Stimulated activated CD8-positive, alpha-beta memory T cell treated with anti-CD3 and anti-CD28 coated beads, Interleukin-15, amount 100 ng/mL, for 24 hours (primary cell): ENCODE measurements around the gene DTHD1.

Source experiments
- DNase-seq: peaks from one replicate; pipeline ENCODE4 v3.0.0-alpha.2; 2020; ENCODE audit warnings: low read depth

The DTHD1 gene

DNA sequence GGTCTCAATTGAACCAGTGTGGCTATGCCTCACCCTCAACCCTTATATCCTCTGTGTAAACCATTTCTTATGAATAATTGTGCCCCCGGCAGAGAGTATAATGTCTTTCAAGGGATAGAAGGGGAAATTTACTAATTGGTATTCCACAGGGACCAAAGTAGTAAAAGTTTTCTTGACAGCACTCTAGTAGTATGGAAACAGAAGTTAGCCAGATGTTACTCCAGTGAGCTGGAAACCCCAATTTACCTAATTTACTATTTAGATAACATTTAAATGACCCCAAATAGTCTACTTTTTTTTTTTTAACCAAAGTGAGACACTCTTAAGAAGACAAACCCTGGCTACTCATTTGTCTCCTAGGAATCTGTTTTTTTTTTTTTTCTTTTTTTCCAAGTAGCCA is 32.3 kb downstream of the DTHD1 start:
- DNase-seq, result no peak

DNA sequence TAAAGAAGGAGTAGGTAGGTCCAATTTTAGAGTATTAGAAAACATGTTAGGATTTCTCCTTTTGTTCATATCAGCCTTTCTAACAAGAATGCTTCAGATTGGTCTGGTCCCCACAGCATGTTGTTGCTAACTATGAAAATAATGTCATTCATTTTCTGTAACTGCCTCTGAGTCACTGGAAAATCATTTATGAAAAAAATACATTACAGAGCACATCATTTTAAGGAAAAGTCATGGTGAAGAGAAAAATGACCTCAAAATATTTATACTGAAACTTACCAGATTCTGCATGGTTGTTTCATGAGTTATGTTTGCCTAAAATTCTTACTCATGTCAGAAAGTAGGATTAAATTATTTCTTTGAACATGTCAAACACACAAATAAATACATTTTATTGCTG is 35.2 kb downstream of the DTHD1 start:
- DNase-seq, result no peak

DNA sequence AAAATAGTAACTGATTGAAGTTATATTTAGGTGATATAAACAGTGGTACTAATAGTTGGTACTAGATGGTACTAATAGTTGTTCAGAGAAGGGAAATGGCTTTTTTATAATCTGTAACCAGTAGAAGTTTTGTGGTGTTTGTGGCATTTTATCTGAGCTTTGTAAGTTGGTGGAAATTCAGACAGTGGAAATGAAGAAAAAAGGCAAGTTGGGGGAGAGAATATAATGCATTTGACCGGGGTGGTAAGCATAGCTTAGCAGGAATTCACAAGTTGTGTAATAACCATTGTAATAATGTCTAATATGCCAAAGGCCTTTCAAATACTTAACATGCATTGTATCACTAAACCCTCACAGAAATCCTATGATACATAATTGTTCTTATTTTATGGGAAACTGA is 36.3 kb downstream of the DTHD1 start:
- no peak for DNase-seq

DNA sequence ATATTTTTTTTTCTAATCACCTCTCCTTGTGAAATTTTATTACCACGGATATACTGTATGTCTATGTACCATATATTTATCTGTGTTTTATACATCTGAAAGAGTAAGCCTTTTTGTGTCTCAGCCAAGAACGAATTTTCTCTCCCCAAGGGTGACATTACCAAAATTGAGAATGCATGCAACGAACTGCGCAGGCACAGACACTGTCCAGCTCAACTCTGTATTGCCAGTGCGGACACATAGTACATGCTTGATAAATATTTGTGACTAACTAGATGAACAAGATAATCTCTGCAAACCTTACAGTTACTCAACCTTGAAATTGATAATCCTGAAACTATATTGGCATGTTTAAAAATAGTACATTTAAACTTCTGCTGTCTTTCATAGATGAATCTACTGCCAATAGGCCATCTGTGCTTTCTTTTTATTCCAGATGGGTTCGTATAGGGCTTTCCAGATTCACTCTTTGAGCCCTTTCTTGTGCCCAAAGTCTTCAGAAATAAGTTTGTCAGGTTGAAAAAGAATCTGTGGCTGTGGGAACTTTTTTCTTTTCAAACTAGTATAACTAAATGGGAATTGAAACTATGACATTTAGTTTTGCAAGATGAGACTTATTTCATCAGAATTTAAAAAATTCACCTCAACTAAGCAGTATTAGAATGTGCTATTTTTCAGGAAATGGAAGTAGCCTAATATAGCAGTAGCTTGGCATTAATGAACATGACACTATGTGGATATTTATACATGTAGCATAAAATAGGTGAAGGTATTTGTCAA is 38.9 kb downstream of the DTHD1 start:
- no peak for DNase-seq

DNA sequence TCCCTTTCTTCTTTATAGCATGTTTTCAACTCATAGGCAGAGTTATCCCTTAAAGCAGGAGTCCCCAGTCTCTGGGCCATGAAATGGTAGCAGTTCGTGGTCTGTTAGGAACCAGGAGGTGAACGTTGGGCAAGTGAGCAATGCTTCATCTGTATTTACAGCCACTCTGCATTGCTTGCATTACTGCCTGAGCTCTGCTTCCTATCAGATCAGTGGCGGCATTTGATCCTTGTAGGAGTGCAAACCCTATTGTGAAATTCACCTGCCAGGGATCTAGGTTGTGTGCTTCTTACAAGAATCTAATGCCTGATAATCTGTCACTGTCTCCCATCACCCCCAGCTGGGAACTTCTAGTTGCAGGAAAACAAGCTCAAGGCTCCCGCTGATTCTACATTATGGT is 39.8 kb downstream of the DTHD1 start:
- no peak for DNase-seq

DNA sequence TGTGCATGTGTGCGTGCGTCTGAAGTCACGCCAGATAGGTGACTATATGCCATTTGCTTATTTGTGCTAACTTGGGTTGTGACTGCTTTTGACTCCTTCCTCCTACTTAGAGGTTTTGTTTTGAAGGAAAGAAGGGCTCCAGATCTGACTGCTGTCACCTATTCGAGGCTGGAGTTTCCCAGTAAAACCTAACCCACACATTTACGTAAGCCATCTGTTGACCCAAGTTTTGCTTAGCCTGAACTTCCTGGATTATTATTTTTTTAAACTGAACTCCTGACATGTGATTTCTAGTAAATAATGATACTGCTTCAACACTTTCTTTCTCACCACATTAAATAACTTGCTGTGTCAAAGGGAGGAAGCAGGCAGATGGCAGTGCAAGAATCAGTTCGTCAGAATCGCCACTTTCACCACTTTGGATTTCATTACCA is 41.5 kb downstream of the DTHD1 start:
- DNase-seq, result no peak

DNA sequence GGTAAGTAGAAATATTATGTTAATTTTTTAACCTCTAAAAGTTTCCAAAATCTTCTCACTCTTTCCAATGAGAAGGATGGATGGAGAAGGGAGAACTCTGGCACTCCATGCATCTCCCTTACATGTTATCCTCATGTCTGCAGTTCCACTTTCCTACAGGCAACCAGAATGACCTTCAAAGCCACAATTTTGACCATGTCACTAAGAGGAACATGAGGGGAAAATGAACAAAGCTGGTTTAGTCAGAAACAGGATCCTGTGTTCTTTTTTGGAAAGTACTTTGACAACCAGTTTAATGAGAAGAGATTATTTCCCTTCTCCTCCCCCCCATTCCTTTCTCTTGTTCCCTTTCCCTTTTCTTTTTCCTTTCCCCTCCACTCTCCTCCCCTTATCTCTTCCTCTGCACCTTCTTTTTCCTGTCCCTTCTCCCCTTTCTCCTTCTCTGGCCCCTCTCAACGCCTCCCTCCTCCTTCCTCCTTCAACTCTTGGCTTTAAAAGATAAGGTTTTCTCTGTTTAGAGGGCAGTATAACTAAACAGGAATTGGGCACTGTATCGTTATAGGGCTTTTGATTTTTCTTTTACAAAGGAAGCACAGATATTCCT is 42.5 kb downstream of the DTHD1 start:
- DNase-seq, result no peak

DNA sequence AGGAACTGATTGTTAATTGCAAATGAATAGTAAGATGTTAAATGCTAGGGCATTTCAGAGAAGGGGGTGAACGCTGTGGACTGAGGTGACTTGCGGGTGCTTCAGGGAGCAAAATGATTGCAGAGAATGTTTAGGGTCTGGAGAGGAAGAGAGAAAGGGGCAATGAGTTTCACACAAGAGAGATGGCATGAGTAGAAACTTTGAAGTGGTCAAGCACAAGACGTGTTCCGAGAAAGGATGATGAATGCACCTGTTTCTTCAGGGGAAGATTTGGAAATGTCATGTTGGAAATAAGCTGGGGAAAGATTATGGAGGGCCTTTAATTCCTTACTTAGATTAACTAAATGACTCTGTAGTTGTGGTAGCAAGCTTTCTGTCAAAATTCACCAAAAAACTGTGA is 43.4 kb downstream of the DTHD1 start:
- DNase-seq, result no peak

DNA sequence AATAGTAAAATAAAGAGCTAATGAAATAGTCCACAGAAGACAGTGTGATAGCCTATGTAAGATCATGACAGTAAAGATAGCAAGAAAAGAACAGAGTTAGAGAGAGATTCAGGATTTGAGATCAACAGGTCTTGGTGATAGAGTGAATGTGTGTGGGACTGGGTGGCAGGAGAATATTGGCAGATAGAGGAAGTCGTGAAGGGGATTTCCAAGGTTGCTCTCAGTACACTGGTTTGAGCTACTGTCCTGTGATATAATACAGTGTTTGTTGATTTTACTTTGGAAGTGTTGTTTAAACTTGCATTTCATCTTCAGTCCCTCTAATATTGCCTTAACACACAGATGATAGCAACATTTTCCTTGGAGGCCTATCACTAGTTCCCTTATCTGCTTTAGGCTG is 44.1 kb downstream of the DTHD1 start:
- no peak for DNase-seq

DNA sequence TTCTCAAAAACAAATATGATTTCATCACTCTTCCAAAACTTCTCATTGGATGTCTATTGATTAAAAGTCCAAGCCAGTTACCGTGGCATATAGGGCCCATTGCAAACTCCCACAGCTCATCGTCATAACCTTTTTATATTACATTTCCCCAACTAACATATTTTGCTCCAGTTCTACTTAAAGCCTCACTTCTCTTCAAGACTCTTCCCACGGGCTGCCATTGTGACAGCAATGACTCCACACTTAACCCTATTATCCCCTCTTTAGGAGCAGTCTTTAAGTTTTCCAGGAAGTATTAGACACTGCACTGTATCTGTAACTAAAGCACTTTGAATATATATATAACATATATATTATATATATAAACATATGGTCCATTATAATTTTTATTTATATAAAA is 44.5 kb downstream of the DTHD1 start:
- no peak for DNase-seq

DNA sequence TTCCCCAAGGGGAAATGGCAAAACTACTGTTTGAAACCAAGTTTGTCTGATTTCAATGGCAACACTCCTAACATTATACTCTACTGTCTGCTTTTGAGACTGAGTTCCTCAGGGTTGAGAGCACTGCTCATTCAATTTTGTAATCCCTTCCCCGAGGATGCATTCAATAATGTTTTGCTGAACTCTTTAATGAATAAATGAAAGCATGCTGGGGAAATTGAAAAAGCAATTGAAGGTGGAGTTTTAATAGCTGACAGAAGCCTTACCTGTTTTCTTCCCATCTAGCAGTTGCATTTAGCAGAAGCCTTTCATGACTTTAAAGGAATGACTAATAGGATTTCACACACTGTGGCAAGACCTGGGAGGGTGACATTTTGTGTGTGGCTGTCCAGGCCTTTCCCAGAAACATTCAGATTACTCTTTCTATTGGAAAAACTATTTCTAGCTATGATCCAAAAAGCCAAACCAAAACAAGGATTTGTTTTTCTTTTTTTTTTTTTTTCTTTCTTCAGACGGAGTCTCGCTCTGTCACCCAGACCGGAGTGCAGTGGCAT is 45.1 kb downstream of the DTHD1 start:
- no peak for DNase-seq

DNA sequence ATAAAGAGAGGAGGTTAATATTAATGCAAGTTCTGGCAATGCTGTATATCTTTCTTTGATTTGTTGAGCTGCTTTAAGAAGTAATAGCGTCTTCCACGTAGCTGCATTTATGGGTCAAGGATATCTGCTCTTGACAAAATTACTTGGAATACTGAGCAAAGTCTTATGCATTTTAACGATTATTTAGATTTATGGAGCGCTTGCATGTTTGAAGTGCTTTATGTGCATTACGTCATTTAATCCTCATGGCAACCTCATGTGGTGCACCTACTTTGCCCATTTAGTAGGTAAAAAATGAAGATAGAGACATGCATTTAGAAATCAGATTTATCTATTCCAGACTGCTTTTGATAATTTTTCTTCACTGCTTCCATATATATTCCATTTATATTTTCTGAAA is 46.0 kb downstream of the DTHD1 start:
- no peak for DNase-seq

DNA sequence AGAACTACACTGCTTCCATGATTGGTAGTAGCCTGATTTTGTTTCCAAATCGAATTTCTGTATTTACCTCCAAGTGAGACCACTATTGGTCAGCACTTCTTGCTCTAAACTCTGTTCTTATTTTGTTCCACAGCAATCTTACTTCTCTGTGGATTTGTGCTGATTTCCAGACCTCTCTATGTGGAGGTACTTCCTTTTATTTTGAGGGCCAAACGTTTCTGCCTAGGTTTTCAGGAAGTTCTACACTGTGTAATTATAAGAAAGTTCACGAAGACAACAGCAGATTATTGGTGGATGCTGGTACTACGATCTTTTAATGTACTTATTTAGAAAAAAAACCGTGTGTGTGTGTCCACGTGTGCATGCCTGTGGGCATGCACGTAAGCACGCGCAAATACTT is 46.7 kb downstream of the DTHD1 start:
- no peak for DNase-seq

DNA sequence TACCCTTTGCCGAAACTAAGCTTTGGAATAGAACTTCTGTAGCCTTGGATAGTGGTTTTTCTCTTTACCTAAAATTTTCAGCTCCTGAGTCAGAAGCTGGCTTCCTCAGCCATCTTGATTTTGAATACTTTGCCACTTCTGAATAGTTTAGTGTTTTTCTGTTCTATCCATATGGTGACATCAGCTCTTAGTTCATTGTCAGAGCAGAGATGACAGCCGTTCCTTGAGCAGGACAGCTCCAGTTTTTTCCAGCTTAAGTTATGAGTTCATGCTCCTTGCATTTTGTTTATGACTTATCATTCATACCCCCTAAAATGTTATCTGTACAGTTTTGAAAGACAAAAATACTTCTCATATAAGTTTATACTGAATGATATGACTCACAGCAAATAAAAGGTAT is 47.8 kb downstream of the DTHD1 start:
- DNase-seq, result no peak

DNA sequence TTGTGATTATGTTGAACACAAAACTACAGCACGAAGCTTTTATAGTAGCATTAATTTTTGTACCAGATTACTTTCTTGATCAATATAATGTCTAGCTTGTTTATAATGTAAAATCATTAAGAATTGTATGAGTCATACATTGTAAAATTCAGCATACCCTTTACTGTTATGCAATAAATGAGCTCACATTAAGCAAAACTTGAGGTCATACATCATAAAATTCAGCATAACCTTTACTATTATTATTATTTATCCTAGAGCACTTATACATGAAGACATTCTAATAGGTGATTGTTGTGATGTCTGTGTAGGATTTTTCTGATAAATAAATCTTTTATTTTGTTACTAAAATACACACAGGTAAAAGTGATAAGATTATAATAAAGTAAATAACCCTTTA is 49.4 kb downstream of the DTHD1 start:
- DNase-seq, result no peak

DNA sequence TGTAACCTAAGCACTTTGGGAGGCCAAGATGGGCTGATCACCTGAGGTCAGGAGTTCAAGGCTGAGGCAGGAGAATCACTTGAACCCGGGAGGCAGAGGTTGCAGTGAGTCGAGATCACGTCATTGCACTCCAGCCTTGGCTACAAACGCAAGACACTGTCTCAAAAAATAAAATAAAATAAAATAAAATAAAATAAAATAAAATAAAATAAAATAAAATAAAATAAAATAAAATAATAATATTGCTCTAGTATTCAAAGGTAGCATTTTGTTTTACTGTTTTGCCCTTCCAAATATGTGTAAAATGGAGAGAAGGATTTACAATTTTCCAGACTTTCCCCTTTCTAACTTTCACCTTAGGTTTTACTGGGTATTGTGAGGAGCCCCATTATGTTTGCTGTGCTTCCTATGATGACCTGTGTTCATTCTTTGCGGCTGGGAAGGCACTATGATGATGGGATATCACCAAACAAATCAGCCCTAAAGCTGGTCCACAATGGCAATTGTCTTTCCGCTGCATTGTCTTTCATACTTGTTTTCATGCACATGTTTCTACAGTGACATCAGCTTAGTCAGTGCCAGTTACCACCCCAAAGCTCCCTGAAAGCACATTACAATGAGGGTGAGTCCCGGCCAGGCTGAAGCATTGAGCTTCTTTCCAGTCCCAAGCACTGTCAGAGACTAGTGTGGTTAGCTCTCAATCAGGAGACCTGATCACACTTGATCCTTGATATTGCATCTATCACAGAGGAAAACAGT is 50.8 kb downstream of the DTHD1 start:
- no peak for DNase-seq

DNA sequence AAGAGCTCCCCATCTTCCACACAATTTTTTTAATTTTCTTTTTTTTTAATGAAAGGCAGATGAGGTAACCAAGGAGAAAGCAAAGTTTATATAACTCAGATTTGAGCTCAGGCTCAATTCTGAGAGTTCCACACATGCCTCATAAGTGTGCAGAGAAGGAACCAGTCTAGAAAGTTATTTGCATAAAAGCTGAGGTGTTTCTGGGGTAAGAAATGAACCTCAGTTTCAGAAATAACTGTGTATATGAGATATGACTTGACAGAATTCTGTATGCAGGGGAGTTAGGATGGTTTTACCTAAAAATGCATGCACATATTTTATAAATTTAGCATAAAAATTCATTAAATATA is 51.3 kb downstream of the DTHD1 start:
- DNase-seq, result no peak

DNA sequence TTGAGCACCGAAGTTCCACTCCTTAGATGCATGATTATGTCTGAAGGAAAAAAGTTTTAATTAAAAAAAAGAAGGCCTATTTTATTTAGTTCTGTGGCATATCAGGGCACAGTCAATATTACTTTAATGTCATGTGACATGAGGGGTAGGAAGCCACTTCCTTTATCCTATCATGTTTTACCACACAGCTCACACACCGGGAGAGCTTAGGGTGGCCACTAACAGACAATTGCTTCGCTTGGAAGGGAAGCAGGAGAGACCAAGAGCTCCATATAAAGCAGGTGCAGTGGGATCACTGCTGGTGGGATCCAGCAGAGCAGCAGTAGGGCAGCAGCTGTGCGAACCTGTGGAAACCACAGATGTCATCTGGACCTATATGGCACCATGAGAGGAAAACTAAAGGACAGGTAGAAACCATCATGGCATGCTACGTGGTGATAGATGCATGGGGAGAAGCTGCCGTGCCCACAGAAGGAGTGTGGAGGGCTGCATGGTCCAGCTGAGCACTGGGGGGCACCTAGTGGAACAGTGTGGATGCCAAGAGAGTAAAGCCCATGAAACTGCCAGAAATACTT is 52.0 kb downstream of the DTHD1 start:
- DNase-seq, result no peak

DNA sequence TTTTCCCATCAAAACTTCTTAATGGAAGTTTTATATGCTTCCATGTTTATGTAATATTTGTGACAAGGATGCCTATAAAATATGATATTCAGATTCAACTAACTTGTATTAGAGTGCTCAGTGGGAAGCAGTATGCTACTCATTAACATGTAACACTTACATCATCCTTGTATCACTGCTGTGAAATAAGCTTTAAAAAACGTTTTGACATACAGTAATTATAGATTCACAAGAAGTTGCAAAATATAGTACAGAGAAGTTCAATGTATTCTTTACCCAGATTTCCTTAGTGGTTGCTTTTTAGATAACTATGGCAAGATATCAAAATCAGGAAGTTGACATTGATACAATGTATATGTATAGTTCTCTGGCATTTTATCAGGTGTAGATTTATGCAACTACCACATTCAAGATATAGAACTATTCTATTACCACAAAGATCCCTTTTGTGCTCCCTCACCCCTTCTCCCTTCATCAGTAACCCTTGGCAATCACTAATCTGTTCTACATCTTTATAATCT is 56.3 kb downstream of the DTHD1 start:
- DNase-seq, result no peak

DNA sequence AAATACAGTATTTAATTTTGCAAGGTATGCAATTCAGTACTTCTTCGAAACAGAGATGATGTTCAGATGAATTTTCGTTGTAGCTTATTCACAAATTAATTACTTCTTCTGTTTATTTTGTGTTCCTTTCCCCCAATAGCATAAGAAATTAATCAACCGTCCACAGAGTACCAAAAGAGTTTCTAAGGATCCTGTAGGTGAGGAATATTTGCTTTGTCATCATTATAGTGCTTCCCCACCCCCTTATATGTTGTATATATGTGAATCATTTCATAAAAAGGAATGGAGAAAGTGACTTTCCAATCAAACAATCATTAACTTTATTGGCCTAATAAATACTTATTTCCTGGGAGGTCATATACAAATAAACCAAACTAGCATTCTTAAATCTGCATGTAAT is 57.6 kb downstream of the DTHD1 start:
- no peak for DNase-seq

DNA sequence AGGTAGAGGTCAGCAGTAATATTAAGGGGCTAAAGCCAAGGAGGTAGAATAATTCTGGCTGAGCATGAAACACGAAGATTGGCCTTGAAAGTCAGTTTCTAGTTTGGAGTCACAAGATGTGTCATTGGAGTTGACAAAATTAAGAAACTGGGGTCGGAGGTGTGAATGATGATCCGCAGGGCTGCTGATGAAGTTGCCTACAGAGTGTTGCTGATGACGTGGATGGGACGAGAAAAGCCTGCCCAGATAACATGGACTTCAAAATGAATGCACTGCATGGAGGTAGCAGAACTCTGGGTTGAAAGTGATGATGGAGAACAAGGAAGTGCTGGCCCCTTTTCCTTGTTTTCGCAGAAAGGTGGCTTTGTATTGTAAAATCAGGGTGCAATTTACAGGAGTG is 60.5 kb downstream of the DTHD1 start:
- DNase-seq, result no peak

DNA sequence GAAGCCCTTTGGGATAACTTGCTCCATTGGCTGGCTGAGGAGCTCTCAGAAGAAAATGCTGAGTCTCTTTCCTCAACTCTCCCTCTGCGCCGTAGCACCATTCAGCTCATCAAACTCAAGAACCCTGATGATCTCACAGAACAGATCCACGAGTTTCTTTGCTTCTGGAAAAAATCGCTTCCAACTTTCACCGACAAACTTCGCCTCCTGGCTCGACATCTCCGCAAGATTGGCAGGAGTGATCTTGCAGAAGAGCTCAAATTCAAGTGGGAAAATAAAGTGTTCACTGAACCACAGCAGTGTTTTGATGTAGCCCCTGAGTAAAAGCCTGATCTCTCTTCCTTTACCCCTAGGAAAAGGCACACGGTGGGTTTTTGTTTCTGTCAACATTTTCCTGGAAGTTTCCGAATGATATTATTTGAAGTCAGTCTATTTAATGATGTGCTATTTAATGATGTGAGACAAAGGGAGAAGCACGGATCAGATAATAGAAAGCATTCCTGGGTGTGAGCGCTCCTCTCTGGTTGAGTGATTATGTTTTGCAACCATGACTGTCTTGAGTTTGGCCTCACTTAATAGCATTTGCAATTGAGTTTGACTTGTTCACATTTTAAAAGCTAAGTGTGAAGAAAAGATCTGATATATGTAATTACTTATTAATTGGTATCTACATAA is 62.2 kb downstream of the DTHD1 start:
- no peak for DNase-seq
